HG02973 (cell line): ENCODE data around the gene CASZ1.

Experiments used
- ATAC-seq: cut with Tn5 transposase; IDR thresholded peaks from one replicate; pipeline ENCODE4 v1.9.1; 2021; ENCODE audit warnings: moderate library complexity; ENCODE audit not compliant: unreplicated experiment

CASZ1 gene

DNA sequence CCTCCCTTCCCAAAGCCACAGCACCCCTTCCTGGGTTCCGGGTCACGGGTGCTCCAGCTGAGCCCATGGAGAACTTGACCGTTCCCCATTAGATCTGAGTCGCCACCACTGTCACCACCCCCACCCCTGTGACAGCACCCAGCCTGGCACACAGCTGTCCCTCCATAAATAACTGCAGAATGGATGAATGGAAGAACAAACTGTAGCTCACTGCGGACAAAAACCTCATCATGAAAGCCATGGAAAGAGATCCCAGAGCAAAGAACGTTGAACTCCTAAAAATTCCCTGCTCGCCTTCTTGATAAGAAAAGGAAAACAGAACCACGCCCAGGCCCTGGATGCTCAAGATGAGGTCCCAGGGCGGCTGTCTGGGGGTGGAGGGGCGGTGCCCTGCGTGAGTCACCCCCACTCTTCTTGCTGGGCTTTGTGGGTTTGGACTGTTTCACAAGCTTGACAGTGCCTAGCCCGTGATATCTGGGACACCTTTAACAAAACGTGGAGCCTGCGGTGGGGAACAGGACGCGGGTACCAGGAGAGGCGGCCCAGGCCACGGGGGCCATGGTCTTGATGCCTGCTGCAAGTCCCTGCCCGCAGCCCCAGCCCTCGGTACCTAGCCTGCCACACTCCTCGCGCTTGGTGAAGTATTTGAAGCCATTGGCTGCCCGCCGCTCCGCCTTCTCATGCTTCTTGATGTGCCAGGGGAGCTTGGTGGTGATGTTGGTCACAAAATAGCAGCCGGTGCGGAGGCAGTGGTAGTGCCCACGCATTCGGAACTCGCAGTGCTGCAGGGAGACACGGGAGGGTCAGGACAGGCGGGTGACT is 151.9 kb downstream of the CASZ1 start:
- ATAC-seq = no peak

DNA sequence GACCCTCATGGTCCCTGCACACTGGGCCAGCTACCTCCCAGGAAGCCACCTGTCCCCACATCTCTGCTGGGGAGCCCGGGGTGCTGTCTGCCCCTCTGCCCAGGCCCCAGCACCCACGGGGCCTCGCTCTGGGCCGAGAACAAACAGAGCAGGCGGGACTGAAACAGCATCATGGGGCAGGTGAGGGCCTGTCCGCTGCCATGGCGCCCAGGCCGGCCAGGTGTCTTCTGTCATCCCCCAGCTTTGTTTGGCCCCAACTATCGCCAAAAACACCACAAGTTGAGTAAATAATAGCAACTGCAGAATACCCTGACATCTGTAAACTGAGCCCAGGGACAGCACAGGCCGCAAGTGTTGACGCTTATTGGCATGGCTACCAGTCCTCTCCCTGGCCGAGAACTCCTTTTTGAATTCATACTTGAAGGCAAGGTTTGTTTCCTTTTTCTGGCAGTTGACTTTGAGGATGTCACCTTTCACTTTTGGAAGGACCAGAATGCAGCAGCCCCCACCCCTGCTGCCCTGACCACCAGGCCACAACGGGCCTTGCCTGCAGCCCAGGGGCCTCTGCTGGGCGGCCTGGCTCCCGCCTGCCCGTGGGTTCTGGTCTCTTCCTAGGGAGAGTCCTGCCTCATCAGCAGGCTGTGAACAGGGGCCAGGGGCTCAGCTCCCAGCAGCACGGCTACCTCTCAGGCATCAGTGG is 152.7 kb downstream of the CASZ1 start:
- no peak for ATAC-seq

DNA sequence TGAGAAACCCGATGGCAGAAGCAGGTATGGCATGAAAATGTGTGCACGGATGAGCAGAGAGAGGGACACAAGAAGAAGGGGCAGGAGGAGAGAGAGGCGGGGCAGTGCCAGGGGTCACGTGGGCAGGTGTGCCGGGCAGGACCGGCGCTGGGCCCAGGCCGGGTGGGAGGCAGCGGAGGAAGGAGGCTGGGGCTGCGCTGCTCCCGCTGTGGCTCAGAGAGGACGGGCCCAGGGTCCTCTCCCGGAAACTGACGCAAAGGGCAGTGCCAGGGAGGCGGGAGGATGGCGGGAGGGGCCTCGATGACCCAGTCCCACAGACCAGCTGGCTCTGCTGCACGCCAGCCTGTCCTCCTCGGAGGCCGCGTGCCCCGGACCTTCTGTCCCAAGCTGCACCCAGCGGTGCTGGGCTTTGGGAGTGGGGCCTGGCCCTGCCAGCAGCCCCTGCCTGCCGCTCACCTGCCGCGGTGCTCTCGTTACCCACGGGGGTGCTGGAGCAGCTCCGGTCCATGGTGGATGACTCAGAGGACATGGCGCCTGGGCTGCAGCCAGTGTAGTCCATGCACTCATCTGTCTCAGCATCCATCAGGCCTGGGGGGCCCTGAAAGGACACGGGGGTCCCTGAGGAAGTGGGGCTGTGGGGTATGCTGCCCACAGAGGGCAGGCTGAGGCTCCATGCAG is 153.9 kb downstream of the CASZ1 start:
- ATAC-seq = no peak

DNA sequence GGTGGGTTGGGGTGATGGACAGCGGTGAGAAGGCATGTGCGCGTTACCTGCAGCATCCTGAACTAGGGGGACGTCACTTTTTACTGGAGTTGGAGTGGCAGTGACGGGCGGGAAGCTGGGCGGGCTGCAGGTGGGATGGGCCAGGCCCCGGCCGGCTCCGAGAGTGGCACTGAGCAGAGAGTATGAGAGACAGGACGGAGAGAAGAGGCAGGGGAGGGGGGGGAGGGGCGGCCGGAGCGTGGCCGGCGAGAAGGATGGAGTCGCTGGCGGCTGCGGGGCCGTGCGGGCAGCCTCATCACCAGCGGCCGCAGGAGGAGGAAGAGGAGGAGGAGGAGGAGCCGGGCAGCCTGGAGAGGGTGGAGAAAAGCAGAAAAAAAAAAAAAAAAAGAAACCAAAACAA is 154.5 kb downstream of the CASZ1 start:
- ATAC-seq = no peak

DNA sequence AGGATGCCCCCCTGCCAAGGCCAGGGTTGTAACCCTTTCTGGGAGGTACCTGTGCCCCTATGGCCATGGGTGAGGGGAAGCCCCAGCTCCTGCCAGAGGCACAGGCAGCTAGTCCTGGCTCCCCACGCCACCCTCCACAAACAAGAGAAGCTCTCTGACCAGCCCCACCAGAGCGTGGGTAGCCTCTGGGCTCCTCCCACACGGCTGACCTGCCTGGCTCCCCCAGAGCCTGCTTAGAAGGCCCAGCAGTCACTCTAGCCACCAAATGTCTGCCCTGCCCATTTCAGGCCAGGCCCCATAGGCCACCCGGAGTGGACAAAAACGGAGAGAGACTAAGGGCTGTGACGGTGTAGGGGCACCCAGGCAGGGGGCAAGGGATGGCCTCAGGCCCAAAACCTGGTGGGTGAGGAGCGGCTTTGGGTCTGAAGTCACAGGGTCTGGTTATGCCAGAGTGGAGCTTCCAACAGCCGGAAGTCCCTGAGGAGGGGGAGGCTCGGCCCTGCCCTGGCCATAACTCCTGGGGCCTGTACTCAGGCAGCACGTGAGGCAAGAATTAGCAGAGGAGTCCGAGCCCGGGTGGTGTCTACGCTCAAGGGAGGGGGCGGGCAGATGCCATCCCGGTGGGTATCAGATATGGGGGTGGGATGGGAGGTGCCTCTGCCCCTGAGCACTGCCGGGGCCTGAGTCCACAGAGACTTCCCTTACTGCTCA is 155.4 kb downstream of the CASZ1 start:
- no peak for ATAC-seq

DNA sequence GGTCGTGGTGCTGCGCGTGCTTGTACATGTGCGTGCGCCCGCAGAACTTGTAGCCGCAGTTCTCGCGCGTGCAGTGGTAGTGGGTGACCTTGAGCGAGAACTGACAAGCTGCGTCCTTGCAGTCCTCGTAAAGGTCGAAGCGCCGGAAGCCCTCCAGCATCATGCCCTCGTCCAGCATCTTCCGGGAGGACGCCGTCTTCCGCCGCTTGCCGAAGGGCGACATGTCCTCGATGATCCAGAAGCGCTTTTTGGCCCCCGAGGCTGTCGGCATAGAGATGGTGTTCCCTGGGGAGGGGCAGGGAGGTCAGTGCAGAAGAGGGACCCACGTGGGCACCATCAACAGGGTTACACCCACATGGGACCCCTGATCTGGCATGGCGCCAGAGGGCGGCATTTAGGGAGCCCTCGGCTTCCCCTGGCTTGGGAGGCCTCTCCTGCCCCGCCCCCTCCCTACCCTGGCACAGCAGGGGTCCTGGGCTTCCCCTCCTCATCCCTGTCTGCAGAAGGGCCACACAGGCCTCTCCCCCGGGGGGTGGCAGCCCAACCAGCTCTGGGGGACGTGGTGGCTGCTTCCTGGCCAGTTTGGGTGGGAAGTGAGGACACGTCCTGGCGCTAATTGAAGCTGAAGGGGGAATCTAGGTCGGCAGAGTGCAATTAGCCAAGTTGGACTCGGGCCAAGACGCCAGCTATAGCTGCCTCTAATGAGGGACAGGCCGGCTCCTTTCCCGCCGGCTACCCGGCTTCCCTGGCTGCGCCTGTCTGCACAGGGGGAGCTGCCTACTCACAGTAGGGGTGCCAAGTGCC is 156.5 kb downstream of the CASZ1 start:
- no peak for ATAC-seq

DNA sequence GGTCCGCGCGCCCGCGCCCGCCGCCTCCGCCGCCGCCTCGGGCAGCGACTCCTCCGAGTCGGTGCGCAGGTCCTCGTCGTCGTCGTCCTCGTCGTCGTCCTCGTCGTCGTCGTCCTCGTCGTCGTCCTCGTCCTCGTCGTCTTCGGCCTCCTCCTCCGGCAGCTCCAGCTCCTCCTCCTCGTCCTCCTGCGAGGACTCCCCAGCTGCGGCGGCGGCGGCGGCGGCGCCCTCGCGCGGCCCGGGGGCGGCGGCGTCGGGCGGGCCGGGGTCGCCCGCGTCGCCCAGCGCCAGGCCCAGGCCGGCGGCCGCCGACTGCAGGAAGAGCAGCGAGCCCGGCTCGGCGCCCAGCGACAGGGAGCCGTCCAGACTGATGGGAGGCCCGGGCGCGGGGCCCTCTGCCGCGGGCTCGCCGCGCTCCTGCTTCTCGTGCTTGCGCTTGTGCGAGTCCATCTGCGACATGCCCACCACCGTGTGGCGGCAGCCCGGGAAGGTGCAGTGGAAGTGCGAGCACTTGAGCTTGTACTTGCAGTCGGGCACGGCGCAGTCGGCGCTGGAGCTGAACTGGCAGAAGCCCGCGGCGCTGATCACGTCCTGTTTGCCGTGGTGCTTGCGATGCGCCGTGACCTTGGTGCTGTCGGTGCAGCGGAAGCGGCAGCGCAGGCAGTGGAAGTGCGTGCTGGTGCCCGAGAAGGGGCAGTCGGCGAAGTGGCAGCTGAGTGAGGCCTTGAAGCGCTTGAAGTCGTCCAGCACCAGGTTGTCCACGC is 157.3 kb downstream of the CASZ1 start:
- no peak for ATAC-seq

DNA sequence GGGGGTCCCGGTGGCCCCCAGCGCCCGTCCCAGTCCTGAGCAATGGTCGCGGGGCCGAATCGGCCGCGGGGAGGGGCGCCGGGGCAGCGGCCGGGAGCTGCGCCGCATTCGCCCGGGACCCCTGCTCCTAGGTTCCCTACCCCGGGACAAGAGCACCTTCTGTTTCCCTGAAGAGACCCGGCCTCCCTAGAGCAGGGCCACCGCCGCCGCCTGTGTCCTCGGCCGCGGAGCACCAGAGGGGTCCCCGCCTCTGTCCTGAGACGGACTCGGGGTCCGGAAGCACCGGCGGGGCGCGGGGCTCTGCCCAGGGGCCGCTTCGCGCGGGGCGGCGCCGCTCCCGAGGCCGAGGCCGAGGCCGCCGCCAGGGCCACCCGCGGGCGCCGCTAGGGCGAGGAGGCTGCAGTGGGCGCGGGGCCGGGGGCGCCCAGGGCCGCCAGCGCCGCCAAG is 157.9 kb downstream of the CASZ1 start:
- no peak for ATAC-seq

DNA sequence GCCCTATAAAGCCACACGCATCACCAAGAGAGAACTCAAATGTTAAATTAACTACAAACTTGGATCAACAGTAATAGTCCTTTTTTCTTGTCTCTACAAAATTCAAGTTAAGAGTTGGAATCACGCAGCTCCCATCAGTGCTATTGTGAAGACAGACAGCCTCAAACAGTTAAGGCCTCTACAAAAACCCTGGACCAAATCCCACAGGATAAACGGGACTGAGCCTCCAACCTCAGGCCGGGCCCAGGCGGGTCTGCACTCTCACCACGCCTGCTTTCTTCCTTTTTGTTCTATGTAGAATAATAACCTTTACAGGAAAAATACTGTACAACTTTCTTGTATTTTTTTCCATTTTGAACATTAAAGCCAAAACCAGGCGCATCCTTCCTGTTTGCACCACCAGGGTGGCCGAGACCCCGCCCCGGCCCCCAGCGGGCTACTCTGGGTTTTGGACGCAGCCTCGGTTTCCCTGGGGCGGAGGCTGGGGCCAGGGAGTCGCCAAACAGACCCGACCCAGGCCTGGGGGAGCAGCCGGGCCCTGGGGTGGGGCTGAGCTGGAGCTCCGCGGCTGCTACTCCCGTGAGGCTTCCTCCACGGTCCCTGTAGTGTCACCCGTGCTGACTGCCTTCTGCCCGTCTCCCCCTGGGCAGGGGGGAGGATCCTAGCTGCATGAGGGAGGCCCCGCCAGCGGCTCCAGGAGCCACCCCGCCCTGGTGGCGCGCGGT is 158.4 kb downstream of the CASZ1 start:
- ATAC-seq = no peak

DNA sequence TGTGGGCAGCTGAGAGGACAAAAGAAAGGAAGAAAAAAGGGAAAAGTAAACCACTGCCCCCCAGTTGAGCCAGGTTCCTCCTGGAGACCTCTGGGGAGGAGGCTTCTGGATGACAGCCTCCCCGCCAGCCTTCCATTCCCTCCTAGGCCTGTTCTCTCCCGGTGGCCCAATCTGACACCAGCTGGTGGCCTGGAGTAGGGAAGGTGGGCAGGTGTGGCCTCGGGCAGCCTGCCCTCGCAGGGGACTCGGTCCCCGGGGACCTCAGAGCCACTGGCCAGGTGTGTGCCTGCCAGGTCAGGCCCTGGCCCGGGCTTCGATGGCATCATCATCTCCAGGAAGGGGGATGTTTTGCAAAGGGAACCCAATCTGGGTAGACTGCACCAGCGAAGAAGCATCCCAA is 159.0 kb downstream of the CASZ1 start:
- ATAC-seq = no peak

DNA sequence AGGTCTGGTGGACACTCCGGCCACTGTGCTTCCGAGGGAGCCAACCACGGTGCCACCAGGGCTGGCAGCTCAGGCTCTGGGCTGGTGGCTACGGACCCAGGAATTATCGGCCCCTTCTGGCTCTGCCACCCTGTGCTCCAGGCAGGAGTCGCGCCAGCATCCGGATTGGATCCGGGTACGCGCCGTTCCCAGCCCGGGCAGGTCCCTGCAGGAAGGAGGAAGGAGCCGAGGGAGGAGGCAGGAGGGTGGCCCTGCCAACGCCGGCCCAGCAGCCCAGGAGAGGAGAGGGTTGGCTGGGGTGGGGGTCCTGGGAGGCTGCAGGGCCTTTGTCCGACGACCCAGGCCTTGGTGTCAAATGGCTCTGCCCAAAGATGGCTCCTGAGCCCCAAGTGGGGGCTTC is 160.5 kb downstream of the CASZ1 start:
- ATAC-seq = no peak

DNA sequence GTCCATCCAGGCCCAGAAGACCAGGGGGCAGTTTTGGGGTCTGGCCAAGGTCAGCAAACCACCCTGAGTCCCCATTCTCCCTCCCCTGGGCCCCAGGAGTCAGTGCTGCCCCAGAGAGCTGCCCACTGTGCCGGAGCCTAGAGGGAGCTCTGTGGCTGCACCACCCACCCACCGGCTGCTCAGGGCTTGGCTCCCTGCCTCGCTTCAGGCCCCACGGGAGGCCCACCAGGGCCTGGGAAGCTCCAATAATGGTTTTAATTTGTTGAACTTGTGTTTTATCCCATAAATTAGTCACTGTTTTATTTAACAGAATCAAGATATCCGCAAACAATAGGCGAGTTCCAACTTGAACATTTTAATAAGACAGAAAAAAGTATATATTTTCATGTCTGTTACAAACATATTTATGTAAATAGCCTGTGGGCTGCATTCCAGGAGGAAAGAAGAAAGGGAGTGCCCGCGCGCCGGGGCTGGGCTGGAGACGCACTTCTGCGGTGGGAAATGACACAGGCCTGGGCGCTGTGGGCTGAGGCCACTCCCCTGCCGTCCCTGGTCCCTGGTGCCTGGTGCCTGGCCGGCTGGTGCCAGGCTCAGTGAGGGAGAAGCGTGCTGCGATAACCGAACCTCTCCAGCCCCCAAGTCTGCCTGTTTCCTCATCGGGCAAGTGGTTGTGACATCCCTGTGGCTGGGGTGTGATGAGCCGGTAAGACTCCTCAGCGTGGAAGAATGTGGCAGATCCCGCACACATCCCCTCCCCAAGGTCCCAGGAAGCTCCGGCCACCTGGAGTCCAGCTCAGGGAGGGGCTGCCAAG is 161.2 kb downstream of the CASZ1 start:
- no peak for ATAC-seq

DNA sequence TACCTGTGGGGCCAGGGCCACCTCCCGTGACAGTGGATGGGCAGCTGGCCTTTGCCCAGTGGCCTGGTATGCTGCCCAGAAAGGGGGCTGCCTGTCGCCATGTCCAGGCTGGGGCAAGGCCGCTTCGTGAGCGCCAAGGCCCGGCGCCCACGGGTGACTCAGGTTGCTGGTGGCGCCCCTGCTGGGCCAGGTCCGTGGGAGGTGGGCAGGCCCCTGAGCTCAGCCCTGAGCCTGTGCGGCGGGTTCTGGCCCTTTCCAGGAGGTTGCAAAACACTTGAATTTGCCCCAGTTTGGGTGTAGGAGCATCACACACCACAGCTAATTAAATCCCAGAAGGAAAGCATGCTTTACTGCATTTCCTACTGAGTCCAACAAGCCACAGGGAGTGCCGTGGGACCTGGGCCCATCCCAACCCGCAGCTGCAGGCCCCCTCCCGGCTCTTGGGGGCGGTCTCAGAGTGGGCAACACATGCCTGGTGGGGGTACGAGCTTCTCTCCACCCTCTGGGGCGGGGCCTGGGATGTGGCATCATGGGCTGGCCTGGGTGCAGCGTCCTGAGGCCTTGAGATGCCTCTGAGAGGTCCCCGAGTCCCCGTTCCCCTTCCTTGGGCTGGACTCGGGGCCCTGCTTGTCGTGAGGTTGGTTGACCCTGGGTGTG is 161.9 kb downstream of the CASZ1 start:
- no peak for ATAC-seq

DNA sequence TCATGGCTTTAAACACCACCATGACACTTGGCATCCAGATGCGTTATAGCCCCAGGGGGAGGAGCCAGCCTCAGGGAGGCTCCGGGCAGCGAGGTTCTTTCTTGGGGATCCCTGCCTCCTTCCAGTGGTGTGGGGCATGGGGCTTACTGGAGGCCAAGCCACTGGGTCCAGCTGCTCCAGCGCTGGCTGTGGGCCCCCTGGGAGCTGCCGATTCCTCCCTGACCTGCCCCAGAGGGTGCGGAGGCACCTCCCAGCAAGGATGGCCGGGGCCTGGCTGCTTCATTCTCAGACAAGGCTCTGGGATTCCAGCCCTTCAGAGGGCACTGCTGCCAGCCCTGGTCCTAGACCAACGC is 162.4 kb downstream of the CASZ1 start:
- no peak for ATAC-seq

DNA sequence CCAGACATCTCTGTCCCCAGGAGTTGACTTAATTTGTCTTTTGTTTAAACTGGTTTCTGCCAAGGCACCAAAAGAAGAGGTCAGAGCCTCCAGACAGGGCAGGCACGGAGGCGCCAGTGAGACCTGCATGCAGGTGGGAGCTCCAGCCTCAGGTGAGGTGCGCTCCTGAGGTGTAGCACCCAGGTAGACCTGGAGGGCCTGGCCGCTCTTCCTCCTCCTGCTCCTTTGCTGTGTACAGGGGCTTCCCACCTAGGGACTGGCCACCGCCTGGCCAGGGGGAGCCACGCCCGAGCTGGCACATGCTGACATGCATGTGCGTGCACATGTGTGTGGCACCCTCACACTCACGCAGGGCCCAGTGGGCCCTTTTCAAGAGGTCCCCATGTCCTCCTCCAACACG is 163.0 kb downstream of the CASZ1 start:
- no peak for ATAC-seq

DNA sequence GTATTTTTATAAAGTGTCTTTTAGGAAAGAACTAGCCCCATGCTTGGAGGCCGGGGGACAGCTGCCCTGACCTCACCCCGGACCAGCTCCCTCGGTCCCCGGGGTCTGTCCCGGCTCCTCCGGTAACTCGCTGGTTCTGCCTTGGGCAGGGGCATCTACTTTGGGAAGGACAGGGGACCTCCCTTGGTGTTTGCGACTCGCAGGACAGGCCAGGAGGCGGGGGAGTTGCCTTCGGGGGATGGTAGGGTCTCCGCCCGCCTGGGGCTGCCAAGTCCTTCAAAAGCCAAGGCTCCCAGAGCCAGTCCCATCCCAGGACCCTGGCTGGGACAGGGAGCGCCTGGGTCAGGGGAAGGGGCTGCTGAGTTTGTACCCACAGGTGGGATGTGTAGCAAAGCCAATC is 163.8 kb downstream of the CASZ1 start:
- no peak for ATAC-seq

DNA sequence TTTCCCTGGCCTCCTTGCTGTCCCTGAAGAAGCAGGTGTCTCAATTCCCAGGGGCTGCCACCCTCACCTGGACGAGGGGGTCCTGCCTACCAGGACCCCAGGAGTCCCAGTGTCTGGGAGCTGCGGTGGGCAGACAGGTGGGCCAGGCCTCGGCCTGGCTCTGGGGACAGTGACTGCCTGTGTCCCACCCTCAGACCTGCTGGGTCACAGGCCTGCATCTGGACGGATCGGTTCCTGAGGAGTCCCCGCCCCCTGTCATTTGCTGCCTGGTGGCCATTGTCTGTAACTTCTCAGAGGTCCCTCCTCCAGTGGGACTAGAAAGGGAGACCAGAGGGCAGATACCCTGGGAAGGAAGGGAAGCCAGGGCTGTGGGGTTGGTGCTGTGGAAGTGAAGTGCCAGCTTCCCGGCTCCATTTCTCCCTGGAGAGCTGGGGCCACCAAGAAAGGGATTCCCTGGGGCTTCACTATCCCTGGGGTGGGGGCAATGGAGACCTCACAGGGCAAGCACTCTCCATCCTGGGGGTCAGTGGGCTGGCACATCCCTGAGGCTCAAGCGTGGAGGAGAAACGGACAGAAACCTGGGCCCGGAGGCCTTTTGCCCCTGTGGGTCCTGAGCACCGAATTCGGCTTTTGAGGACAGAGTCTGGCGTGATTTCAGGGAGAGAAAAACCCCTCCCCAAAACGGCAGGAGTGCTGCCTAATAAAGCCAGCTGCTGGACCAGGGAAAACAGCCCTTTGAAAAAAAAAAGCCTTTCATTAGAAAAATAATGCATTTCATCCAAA is 164.4 kb downstream of the CASZ1 start:
- ATAC-seq = no peak
